NB4 (cell line): Measurements from ENCODE around the gene TOM1L2.
A peak's percentile ranks its signal among the peaks of the same experiment; 100 is the strongest.

Source experiments
- DNase-seq: peaks from one replicate; pipeline ENCODE4 v3.0.0; 2010; ENCODE audit warnings: low read depth
- H3K4me3 ChIP-seq: one replicate; pipeline ENCODE4 v1.5.1; 2011; ENCODE audit warnings: mild to moderate bottlenecking, low read depth, low read length, moderate library complexity
- MAX ChIP-seq: IDR thresholded peaks from 2 replicates; pipeline ENCODE4 v1.6.1; 2011; ENCODE audit warnings: low read depth, low read length
- MYC ChIP-seq: IDR thresholded peaks from 2 replicates; pipeline ENCODE4 v1.6.1; 2011; ENCODE audit warnings: low read depth, low read length
- POLR2A ChIP-seq: IDR thresholded peaks from 2 replicates; pipeline ENCODE4 v1.6.1; 2011; ENCODE audit warnings: mild to moderate bottlenecking; ENCODE audit not compliant: insufficient read length; ENCODE audit errors: extremely low read depth
- TF ChIP-seq, protein P1 (sequence below): IDR thresholded peaks from one replicate; pipeline ENCODE4 v1.5.1; 2012; ENCODE audit warnings: low read depth, low read length

The TOM1L2 gene

GRCh38 chr17:17827826-17828621 is 144.2 kb downstream of the TOM1L2 start:
- no peak for DNase-seq
- TF ChIP-seq, protein P1, sequence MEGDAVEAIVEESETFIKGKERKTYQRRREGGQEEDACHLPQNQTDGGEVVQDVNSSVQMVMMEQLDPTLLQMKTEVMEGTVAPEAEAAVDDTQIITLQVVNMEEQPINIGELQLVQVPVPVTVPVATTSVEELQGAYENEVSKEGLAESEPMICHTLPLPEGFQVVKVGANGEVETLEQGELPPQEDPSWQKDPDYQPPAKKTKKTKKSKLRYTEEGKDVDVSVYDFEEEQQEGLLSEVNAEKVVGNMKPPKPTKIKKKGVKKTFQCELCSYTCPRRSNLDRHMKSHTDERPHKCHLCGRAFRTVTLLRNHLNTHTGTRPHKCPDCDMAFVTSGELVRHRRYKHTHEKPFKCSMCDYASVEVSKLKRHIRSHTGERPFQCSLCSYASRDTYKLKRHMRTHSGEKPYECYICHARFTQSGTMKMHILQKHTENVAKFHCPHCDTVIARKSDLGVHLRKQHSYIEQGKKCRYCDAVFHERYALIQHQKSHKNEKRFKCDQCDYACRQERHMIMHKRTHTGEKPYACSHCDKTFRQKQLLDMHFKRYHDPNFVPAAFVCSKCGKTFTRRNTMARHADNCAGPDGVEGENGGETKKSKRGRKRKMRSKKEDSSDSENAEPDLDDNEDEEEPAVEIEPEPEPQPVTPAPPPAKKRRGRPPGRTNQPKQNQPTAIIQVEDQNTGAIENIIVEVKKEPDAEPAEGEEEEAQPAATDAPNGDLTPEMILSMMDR = no peak
- no peak for TF ChIP-seq POLR2A
- no peak for TF ChIP-seq MAX
- TF ChIP-seq MYC = no peak
- no peak overlapping the region for H3K4me3 ChIP-seq

DNA sequence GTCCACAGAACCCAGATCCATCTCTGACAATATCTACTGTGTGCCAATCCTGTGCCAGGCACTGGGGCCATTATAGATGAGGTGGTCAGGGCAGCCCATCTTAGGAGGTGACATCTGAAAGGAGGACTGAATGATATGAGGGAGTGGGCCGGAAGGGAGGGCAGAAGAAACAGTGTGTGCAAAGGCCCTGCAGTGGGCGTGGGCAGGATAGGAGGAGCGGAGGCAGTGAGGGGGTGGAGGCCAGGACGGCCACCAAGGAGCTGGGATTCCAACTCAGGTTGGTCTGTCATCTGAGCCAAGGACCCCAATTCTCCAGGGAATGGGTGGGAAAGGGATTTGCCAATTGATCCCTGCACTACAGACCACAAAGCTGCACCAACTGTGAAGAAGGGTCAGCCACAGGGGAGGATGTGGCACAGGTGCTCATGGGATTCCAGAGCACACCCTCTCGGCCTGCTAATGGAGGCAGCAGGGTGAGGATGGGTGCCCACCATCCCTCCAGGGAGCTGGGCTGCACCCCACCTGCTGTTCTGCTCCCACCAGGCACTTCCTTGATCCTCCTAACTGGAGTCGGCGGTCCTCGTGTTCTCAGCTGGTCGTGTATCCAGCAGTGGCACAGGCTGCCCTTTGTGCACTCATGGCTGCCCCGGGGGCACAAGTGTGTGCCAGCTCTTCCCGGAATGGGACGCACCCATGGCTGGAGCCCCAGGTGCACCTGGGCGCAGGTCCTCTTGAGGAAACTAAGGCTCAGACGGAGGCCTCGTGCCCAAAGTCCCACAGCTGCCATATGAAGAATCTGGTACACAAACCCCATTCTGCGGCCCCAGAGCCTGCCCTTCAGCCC is 145.0 kb downstream of the TOM1L2 start:
- TF ChIP-seq, protein P1 = no peak
- TF ChIP-seq MAX (no peak), POLR2A (no peak), MYC (no peak)
- DNase-seq = no peak

DNA sequence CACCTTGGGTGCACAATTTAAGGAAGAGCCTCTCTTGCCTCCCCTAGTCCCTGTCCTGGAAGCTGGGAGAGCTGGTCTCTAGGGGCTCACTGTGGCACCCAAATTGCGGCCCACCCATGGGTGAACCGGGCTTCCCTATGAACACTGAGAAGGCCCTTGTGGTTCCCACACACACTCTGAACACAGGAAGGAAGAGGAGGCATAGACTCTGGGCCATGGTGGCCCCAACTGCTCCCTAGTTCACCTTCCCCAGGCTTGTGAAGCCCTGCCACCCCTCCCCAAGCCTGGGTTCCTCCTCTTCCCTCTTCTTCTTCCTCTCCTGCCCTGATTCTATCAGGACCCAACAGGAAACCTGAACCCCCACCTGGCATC is 145.9 kb downstream of the TOM1L2 start:
- TF ChIP-seq MYC = no peak
- no peak overlapping the region for H3K4me3 ChIP-seq
- DNase-seq = peak; percentile 47

More for the DNA sequence above, 145.0 kb downstream of the TOM1L2 start:
- no peak overlapping the region for H3K4me3 ChIP-seq

DNA sequence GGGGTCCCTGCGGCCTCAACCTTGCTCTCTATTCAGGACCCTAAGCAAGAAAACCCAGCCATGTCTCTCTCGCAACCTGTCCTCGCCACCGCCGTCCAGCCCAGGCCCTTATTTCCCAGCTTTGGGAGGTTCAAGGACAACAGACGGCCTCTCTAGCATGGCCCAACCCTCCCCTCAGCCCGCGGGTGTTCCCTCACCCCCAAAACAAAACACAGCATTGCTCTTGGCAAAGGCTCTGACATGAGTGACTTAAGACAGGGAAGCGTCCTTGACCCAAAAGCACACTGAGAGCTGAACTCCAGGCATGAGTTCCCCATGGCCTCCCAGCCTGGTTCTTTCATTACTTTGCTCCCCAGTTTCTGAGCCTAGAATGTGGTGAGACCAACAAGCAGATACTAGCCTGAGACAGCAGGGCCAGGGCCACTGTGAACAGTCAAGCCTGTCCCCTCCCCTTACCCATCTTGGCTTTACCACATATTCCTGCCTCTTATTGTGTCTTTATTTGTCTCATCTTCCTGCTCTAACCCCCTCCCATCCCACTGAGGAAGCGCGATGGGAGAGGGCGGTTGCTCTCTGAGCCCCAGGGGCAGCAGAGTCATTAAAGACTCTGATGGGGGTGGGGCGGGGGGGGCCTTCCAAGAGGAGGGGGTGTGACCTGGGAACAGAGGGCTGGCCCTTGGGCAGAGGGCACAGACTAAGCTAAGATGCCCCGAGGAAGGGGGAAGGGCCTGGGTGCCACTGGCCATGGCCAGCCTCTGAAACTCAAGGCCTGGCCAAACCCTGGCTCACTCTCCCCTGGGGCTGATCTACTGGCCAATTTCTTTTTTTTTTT is 147.2 kb downstream of the TOM1L2 start:
- H3K4me3 ChIP-seq = no peak overlapping the region
- TF ChIP-seq MAX = no peak
- TF ChIP-seq, protein P1 = no peak
- TF ChIP-seq MYC = no peak
- TF ChIP-seq POLR2A = no peak
- DNase-seq = peak; percentile 83

DNA sequence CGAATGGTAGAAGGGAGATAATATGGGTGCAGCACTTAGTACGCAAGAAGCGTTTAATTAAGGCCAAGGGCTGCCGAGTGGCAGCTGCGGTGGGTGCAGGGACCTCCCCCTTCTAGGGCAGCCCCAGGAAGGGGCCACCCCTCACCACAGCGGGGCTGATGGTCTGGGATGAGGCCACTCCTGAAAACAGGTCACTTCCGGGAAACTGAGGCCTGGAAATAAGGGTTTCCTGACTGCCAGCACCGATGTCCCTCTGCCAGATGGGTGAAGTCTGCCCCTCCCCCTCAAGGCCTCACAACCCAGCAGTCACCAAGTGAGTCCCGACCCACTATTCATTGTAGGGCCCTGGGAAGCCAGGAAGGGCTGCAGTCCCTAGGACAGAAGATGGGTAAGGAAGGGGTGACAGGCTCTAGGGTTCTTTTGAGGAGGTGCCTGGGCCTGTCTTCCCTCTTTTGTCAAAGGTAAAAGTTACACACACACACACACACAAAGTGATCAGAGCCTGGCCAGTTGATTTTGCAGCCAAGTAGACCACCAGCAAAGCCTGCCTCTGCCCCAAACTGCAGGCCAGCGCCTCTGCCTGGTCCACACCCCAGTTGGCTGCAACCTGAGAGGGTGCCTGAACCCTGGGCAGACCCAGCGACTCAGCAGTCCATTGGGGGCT is 147.9 kb downstream of the TOM1L2 start:
- no peak for TF ChIP-seq POLR2A
- TF ChIP-seq, protein P1 = no peak
- TF ChIP-seq MYC = no peak; the same call in 1 of the 2 replicates
- no peak for TF ChIP-seq MAX
- no peak for DNase-seq
- H3K4me3 ChIP-seq = peak overlapping the region; percentile 44
